ENCODE results near the gene CCNC. TPM values are rescaled to one million over a fixed set of nuclear protein-coding genes. Genes with fewer than 3 reads are reported as not detected.
A peak's percentile ranks its signal among the peaks of the same experiment; 100 is the strongest.

The CCNC gene, protein sequence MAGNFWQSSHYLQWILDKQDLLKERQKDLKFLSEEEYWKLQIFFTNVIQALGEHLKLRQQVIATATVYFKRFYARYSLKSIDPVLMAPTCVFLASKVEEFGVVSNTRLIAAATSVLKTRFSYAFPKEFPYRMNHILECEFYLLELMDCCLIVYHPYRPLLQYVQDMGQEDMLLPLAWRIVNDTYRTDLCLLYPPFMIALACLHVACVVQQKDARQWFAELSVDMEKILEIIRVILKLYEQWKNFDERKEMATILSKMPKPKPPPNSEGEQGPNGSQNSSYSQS
- 65.0 and 104 TPM in 2 replicates for total RNA-seq (2014; rRNA removed; shearing (Covaris generic); ENCODE audit: low replicate concordance)

DNA sequence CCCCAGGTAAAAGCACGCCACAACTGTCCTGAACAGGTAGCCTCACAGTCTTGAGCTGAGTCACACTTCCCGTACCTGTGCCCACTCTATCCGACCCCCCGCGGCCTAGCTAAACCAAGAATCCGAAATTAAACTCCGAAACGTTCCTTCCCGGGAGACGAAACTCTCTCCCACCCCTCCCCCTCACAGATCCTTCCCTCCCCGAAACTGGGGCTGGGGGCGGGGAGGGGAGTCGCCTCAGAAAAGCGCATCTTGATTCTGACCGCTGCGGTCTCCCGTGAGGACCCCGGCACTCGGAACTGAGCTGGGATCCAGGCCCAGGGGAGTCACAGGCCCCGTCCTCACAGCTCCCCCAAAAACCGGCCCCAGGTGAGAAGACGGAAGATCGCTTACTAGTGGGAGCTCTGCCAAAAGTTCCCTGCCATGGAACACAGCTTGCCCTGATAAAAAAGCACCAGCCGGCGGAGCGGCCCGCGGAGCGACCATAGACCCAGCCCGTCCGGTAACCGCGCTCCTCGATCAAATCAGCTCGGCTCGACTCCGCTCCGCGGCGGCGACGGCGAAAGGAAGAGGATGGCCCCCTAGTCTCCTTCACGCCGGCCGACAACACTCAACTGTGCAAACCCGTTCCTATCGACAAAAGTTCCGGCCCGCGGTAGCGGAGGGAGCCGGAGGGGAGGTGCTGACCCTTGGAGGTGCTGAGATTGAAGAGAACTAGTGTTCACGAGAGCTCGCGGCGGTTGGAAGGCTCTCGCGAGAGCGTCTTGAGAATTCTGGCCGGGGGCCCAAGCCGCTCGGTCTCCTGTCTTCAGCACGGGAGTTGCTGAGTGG lies at the start of gene CCNC:
CCNC (minus strand) TSS at position 558 of the 831 bp plus-strand sequence; CDS start at position 425, 133 bp downstream.
- peaks cover 13% of the 10 kb centered on the region; the same call in 1 of the 2 replicates for H4K20me1 ChIP-seq (ENCODE audit: insufficient read depth, low read depth, low read length)
- no peaks in the 10 kb centered on the region for H3K9me2 ChIP-seq (replicated peaks; ENCODE audit: insufficient read depth, low read length)
- H3K27ac ChIP-seq (ENCODE audit: low read length), result peak within 1 kb of the TSS; percentile 66
- H3K4me3 ChIP-seq (ENCODE audit: low read length), result peak within 1 kb of the TSS; percentile 100
- peak within 1 kb of the TSS; percentile 90 for H3K4me2 ChIP-seq (ENCODE audit: low read depth, low read length, poor library complexity, severe bottlenecking)
- peaks cover 23% of the 10 kb centered on the region for H3K4me1 ChIP-seq (ENCODE audit: low read length)
- H3K36me3 ChIP-seq (ENCODE audit: insufficient read depth, low read length), result peaks cover 2% of the 10 kb centered on the region; the same call in 1 of the 2 replicates
- peaks cover 51% of the 10 kb centered on the region for H3K79me2 ChIP-seq (ENCODE audit: low read length)
- no peaks in the 10 kb centered on the region for H3K9me3 ChIP-seq (ENCODE audit: low read length)
- H2AFZ ChIP-seq (ENCODE audit: low read length), result peak within 1 kb of the TSS; percentile 93
- no peaks in the 10 kb centered on the region for H3K27me3 ChIP-seq (ENCODE audit: low read length)
- peak within 1 kb of the TSS; percentile 100 for H3K9ac ChIP-seq (ENCODE audit: low read length)
- peak; percentile 98 for DNase-seq

DNA sequence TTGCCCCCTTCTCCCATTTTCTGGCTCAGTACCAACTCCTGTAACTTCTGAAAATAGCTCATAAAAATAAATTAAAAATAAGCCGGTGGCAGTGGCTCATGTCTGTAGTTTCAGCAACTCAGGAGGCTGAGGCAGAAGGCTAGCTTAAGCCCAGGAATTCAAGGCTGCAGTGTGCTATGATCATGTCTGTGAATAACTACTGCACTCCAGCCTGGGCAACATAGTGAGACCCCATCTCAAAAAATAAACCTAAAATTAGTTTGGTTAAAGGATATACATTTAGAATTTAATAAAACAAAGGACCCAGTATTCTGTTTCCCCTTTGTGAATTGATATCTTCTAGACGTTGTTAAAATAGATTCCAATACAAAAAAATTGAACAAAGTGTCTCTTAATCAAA lies 48.7 kb upstream of the CCNC start:
- Histone ChIP-seq H3K27ac (ENCODE audit: low read length) (no peak overlapping the region), H3K36me3 (ENCODE audit: insufficient read depth, low read length) (no peaks in the 10 kb centered on the region), H3K27me3 (ENCODE audit: low read length) (no peaks in the 10 kb centered on the region), H3K4me2 (ENCODE audit: low read depth, low read length, poor library complexity, severe bottlenecking) (no peak overlapping the region), H3K9me3 (ENCODE audit: low read length) (no peaks in the 10 kb centered on the region), H3K9me2 (replicated peaks; ENCODE audit: insufficient read depth, low read length) (no peaks in the 10 kb centered on the region), H4K20me1 (ENCODE audit: insufficient read depth, low read depth, low read length) (no peaks in the 10 kb centered on the region), H3K9ac (ENCODE audit: low read length) (no peak overlapping the region), H3K79me2 (ENCODE audit: low read length) (no peaks in the 10 kb centered on the region), H3K4me3 (ENCODE audit: low read length) (no peak overlapping the region), H3K4me1 (ENCODE audit: low read length) (no peaks in the 10 kb centered on the region), H2AFZ (ENCODE audit: low read length) (no peak overlapping the region)
- DNase-seq, result no peak

DNA sequence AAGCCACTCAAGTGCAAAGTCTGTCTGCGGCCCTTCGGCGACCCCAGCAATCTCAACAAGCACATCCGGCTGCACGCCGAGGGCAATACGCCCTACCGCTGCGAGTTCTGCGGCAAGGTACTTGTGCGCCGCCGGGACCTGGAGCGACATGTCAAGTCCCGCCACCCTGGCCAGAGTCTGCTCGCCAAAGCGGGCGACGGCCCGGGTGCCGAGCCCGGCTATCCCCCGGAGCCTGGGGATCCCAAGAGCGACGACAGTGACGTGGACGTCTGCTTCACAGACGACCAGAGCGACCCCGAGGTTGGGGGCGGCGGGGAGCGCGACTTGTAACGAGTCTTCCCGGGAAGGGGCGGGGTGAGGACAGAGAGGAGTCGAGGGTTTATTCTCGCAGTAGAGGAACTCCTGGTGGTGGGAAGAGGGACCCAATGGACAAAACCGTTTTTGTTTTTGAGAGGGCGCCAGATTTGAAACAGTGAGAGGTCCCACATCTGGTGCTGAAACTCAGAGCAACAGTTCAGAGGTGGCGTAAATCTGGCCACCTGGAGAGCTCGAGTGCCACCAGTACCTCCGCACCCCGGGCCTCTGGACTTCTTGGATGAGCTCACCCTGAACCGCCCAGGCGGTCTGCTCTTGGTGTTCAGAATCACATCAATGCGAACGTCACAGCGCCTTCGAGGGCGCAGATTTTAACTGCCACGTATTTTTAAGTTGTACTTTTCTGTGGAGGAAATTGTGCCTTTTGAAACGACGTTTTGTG lies 46.1 kb upstream of the CCNC start:
- H3K4me2 ChIP-seq (ENCODE audit: low read depth, low read length, poor library complexity, severe bottlenecking), result no peak overlapping the region
- H3K79me2 ChIP-seq (ENCODE audit: low read length), result no peaks in the 10 kb centered on the region
- no peak for DNase-seq
- H3K4me3 ChIP-seq (ENCODE audit: low read length), result no peak overlapping the region
- no peaks in the 10 kb centered on the region for H3K4me1 ChIP-seq (ENCODE audit: low read length)
- no peak overlapping the region for H3K9ac ChIP-seq (ENCODE audit: low read length)
- H2AFZ ChIP-seq (ENCODE audit: low read length), result no peak overlapping the region
- H3K36me3 ChIP-seq (ENCODE audit: insufficient read depth, low read length), result no peaks in the 10 kb centered on the region
- no peaks in the 10 kb centered on the region for H3K27me3 ChIP-seq (ENCODE audit: low read length)
- no peaks in the 10 kb centered on the region for H4K20me1 ChIP-seq (ENCODE audit: insufficient read depth, low read depth, low read length)
- H3K9me3 ChIP-seq (ENCODE audit: low read length), result no peaks in the 10 kb centered on the region
- no peak overlapping the region for H3K27ac ChIP-seq (ENCODE audit: low read length)
- no peaks in the 10 kb centered on the region for H3K9me2 ChIP-seq (replicated peaks; ENCODE audit: insufficient read depth, low read length)

DNA sequence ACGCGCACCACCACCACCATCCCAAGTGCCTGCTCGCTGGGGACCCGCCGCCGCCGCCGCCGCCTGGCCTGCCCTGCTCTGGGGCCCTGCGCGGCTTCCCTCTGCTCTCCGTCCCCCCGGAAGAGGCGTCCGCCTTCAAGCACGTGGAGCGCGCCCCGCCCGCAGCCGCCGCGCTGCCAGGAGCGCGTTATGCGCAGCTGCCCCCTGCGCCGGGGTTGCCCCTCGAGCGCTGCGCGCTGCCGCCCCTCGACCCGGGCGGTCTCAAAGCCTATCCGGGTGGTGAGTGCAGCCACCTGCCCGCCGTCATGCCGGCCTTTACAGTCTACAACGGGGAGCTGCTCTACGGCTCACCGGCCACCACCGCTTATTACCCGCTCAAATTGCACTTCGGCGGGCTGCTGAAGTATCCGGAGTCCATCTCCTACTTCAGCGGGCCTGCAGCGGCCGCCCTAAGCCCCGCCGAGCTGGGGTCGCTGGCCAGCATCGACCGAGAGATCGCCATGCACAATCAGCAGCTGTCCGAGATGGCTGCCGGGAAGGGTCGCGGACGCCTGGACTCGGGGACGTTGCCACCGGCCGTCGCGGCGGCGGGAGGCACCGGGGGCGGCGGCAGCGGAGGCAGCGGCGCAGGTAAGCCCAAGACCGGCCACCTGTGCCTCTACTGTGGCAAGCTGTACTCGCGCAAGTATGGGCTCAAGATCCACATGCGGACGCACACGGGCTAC lies 45.4 kb upstream of the CCNC start:
- no peak for DNase-seq
- no peak overlapping the region for H2AFZ ChIP-seq (ENCODE audit: low read length)
- H3K9me2 ChIP-seq (replicated peaks; ENCODE audit: insufficient read depth, low read length), result no peaks in the 10 kb centered on the region
- H3K4me1 ChIP-seq (ENCODE audit: low read length), result no peaks in the 10 kb centered on the region
- H3K9me3 ChIP-seq (ENCODE audit: low read length), result no peaks in the 10 kb centered on the region
- no peak overlapping the region for H3K27ac ChIP-seq (ENCODE audit: low read length)
- H3K36me3 ChIP-seq (ENCODE audit: insufficient read depth, low read length), result no peaks in the 10 kb centered on the region
- H3K9ac ChIP-seq (ENCODE audit: low read length), result no peak overlapping the region
- no peaks in the 10 kb centered on the region for H3K79me2 ChIP-seq (ENCODE audit: low read length)
- no peak overlapping the region for H3K4me2 ChIP-seq (ENCODE audit: low read depth, low read length, poor library complexity, severe bottlenecking)
- no peak overlapping the region for H3K4me3 ChIP-seq (ENCODE audit: low read length)
- H3K27me3 ChIP-seq (ENCODE audit: low read length), result no peaks in the 10 kb centered on the region
- H4K20me1 ChIP-seq (ENCODE audit: insufficient read depth, low read depth, low read length), result no peaks in the 10 kb centered on the region

DNA sequence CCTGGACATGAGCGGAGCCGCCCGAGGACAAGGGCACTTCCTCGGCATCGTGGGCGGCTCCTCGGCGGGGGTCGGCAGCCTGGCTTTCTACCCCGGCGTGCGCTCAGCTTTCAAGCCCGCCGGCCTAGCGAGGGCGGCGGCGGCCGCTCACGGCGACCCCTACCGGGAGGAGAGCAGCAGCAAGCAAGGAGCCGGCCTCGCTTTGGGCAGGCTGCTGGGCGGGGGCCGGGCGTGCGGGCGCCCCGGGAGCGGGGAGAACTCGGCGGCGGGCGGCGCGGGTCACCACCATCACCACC lies 44.9 kb upstream of the CCNC start:
- Histone ChIP-seq H3K36me3 (ENCODE audit: insufficient read depth, low read length) (no peaks in the 10 kb centered on the region), H3K9me2 (replicated peaks; ENCODE audit: insufficient read depth, low read length) (no peaks in the 10 kb centered on the region), H3K9ac (ENCODE audit: low read length) (no peak overlapping the region), H3K4me1 (ENCODE audit: low read length) (no peaks in the 10 kb centered on the region), H3K9me3 (ENCODE audit: low read length) (no peaks in the 10 kb centered on the region), H3K4me3 (ENCODE audit: low read length) (no peak overlapping the region), H3K79me2 (ENCODE audit: low read length) (no peaks in the 10 kb centered on the region), H3K4me2 (ENCODE audit: low read depth, low read length, poor library complexity, severe bottlenecking) (no peak overlapping the region), H2AFZ (ENCODE audit: low read length) (no peak overlapping the region), H3K27ac (ENCODE audit: low read length) (no peak overlapping the region), H3K27me3 (ENCODE audit: low read length) (no peaks in the 10 kb centered on the region), H4K20me1 (ENCODE audit: insufficient read depth, low read depth, low read length) (no peaks in the 10 kb centered on the region)
- DNase-seq, result no peak

DNA sequence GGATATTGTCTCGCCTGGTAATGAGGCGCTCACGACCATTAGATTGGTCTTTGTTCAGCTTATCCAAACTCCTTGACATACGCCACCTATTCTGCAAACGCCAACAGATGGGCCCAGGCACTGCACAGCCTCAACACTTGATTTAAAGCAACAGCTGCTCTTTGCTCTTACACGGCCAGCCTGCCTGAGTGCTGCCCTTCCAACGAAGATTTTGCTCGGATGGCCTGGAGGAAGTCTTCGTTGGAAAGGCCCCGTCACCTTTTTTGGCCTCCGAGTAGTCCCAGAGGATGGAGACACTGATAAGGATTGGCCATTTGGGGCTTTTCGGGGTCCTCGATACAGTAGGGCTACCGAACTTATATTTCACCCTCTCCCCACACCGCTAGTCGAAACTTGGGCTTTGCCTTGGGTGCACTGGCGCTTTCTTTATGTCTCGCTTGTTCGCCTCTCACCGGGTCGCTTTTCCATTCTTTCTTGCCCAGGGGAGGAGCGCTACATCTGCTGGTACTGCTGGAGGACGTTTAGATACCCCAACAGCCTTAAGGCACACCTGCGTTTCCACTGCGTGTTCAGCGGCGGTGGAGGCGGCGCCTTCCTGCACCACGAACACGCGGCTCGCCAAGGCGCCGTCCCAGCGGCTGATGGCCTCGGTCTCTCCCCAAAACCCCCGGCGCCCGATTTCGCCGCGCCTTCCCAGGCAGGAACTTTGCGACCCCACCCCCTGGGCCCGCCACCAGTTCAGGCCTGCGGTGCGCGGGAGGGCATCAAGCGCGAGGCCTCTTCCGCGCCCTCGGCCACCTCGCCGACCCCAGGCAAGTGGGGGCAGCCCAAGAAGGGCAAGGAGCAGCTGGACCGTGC lies 44.3 kb upstream of the CCNC start:
- H3K27ac ChIP-seq (ENCODE audit: low read length), result no peak overlapping the region
- H3K9me3 ChIP-seq (ENCODE audit: low read length), result no peaks in the 10 kb centered on the region
- H3K4me3 ChIP-seq (ENCODE audit: low read length), result no peak overlapping the region
- H3K79me2 ChIP-seq (ENCODE audit: low read length), result no peaks in the 10 kb centered on the region
- no peak overlapping the region for H2AFZ ChIP-seq (ENCODE audit: low read length)
- no peak overlapping the region for H3K9ac ChIP-seq (ENCODE audit: low read length)
- H3K36me3 ChIP-seq (ENCODE audit: insufficient read depth, low read length), result no peaks in the 10 kb centered on the region
- no peaks in the 10 kb centered on the region for H4K20me1 ChIP-seq (ENCODE audit: insufficient read depth, low read depth, low read length)
- H3K4me2 ChIP-seq (ENCODE audit: low read depth, low read length, poor library complexity, severe bottlenecking), result no peak overlapping the region
- no peaks in the 10 kb centered on the region for H3K27me3 ChIP-seq (ENCODE audit: low read length)
- no peaks in the 10 kb centered on the region for H3K4me1 ChIP-seq (ENCODE audit: low read length)
- no peak for DNase-seq
- no peaks in the 10 kb centered on the region for H3K9me2 ChIP-seq (replicated peaks; ENCODE audit: insufficient read depth, low read length)

DNA sequence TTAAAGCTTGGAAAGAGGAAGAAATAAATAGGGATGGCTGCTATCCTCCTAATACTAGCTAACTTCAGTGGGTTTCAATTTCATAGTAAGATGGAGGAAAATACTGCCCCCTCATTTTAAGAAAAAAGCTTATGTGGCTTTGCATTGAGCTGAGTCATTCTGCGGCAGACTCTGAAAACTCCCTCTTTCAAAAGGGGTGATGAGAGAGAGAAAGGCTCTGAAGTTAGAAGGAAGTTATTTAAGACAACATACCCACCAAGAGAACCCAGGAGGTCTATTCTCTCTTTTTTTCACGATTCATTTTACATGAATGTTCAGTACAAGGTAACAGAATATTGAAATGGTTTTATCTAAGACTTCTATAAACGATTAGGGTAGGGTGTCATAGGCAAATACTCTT lies 42.7 kb upstream of the CCNC start:
- H3K4me3 ChIP-seq (ENCODE audit: low read length), result no peak overlapping the region
- no peaks in the 10 kb centered on the region for H3K79me2 ChIP-seq (ENCODE audit: low read length)
- no peak overlapping the region for H2AFZ ChIP-seq (ENCODE audit: low read length)
- no peaks in the 10 kb centered on the region for H3K9me2 ChIP-seq (replicated peaks; ENCODE audit: insufficient read depth, low read length)
- no peaks in the 10 kb centered on the region for H4K20me1 ChIP-seq (ENCODE audit: insufficient read depth, low read depth, low read length)
- H3K27me3 ChIP-seq (ENCODE audit: low read length), result no peaks in the 10 kb centered on the region
- H3K4me1 ChIP-seq (ENCODE audit: low read length), result no peaks in the 10 kb centered on the region
- H3K4me2 ChIP-seq (ENCODE audit: low read depth, low read length, poor library complexity, severe bottlenecking), result no peak overlapping the region
- H3K27ac ChIP-seq (ENCODE audit: low read length), result no peak overlapping the region
- no peaks in the 10 kb centered on the region for H3K36me3 ChIP-seq (ENCODE audit: insufficient read depth, low read length)
- no peak overlapping the region for H3K9ac ChIP-seq (ENCODE audit: low read length)
- no peak for DNase-seq
- no peaks in the 10 kb centered on the region for H3K9me3 ChIP-seq (ENCODE audit: low read length)

Measured in Karpas-422 (cell line).